ENCODE results near the gene KIF20A. TPM values are rescaled to one million over a fixed set of nuclear protein-coding genes. Genes with fewer than 3 reads are reported as not detected.

The KIF20A gene
- total RNA-seq, 1 donor from 2014 or later, result 4.7 TPM

DNA sequence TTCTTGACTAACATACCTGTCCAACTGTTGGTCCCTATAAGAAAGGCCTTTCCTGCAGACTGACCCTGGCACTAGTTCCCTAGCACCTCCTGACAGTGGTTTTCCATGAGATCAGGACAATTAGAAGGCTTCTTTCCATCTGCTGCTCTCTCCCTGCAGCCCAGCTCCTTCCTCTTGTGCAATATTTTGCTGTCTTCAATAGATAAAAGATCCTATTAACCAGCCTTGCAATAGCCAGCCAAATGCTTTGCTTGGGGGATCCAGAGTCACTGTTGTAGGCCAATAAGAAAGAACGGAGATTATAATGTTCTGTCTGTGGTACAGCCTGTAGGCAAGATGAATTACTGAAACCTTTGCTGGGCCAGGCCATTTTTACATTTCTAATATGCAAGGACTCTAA is 21.3 kb upstream of the KIF20A start:
- peaks cover 3% of the 10 kb centered on the region for H4K20me1 ChIP-seq (ENCODE audit: insufficient read depth, low read length)
- TF ChIP-seq, protein P1, sequence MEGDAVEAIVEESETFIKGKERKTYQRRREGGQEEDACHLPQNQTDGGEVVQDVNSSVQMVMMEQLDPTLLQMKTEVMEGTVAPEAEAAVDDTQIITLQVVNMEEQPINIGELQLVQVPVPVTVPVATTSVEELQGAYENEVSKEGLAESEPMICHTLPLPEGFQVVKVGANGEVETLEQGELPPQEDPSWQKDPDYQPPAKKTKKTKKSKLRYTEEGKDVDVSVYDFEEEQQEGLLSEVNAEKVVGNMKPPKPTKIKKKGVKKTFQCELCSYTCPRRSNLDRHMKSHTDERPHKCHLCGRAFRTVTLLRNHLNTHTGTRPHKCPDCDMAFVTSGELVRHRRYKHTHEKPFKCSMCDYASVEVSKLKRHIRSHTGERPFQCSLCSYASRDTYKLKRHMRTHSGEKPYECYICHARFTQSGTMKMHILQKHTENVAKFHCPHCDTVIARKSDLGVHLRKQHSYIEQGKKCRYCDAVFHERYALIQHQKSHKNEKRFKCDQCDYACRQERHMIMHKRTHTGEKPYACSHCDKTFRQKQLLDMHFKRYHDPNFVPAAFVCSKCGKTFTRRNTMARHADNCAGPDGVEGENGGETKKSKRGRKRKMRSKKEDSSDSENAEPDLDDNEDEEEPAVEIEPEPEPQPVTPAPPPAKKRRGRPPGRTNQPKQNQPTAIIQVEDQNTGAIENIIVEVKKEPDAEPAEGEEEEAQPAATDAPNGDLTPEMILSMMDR (IDR thresholded peaks at IDR 0.05; ENCODE audit: insufficient read depth, low read depth, low read length), result no peak
- no peak for TF ChIP-seq EZH2 (IDR thresholded peaks at IDR 0.05; ENCODE audit: insufficient read depth, low read length)
- no peak overlapping the region for H3K4me2 ChIP-seq (ENCODE audit: low read length)
- peaks cover 56% of the 10 kb centered on the region for H3K36me3 ChIP-seq (ENCODE audit: insufficient read depth, low read length)
- H3K9me3 ChIP-seq (ENCODE audit: insufficient read depth, low read depth, low read length), result no peaks in the 10 kb centered on the region
- no peak for FAIRE-seq
- no peak overlapping the region for H3K9ac ChIP-seq (ENCODE audit: low read length)
- Mint-ChIP-seq H3K27ac (ENCODE audit: unreplicated experiment) (no peak overlapping the region), H3K27me3 (ENCODE audit: low read depth, unreplicated experiment) (no peaks in the 10 kb centered on the region), H3K36me3 (ENCODE audit: low read depth, unreplicated experiment) (peaks cover 20% of the 10 kb centered on the region), H3K4me3 (ENCODE audit: unreplicated experiment) (no peak overlapping the region), H3K4me1 (ENCODE audit: low read depth, unreplicated experiment) (no peaks in the 10 kb centered on the region), H3K9me3 (ENCODE audit: unreplicated experiment) (no peaks in the 10 kb centered on the region)
- H2AFZ ChIP-seq (ENCODE audit: low read depth, low read length), result no peak overlapping the region
- H3K4me1 ChIP-seq (ENCODE audit: insufficient read depth, low read length), result no peaks in the 10 kb centered on the region
- no peak for DNase-seq (ENCODE audit: low read depth)
- H3K27ac ChIP-seq (ENCODE audit: low read depth, low read length), result no peak overlapping the region
- no peaks in the 10 kb centered on the region for H3K79me2 ChIP-seq (ENCODE audit: insufficient read depth, low read length)
- H3K4me3 ChIP-seq (ENCODE audit: insufficient read depth, low read depth, low read length), result no peak overlapping the region
- no peaks in the 10 kb centered on the region for H3K27me3 ChIP-seq (ENCODE audit: insufficient read depth, low read length)

DNA sequence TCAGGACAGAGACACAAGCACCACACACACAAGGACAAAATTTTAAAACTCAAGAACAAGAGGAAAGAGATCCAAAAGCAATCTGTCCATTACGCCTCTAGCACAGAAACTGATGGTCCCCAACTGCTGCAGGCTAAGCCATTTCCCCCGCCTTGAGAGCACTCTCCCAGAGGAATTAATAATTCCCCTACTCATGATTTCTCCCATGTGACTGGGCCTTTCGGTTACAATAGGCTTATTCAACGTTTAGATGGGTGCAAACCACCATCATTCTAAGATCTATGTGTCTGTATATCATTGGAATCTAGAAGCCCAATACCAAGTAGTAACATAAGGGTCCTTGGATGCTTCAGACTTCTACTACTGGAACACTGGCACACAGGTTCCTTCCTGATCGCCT is 19.2 kb upstream of the KIF20A start:
- no peaks in the 10 kb centered on the region for H3K4me1 ChIP-seq (ENCODE audit: insufficient read depth, low read length)
- no peak overlapping the region for H3K27ac ChIP-seq (ENCODE audit: low read depth, low read length)
- H3K9me3 ChIP-seq (ENCODE audit: insufficient read depth, low read depth, low read length), result no peaks in the 10 kb centered on the region
- no peaks in the 10 kb centered on the region for H3K79me2 ChIP-seq (ENCODE audit: insufficient read depth, low read length)
- H3K9ac ChIP-seq (ENCODE audit: low read length), result no peak overlapping the region
- no peak overlapping the region for H3K4me2 ChIP-seq (ENCODE audit: low read length)
- H3K27me3 ChIP-seq (ENCODE audit: insufficient read depth, low read length), result no peaks in the 10 kb centered on the region
- Mint-ChIP-seq H3K27ac (ENCODE audit: unreplicated experiment) (no peak overlapping the region), H3K9me3 (ENCODE audit: unreplicated experiment) (no peaks in the 10 kb centered on the region), H3K36me3 (ENCODE audit: low read depth, unreplicated experiment) (peaks cover 27% of the 10 kb centered on the region), H3K4me3 (ENCODE audit: unreplicated experiment) (no peak overlapping the region), H3K4me1 (ENCODE audit: low read depth, unreplicated experiment) (no peaks in the 10 kb centered on the region), H3K27me3 (ENCODE audit: low read depth, unreplicated experiment) (no peaks in the 10 kb centered on the region)
- no peak overlapping the region for H3K4me3 ChIP-seq (ENCODE audit: insufficient read depth, low read depth, low read length)
- no peak for DNase-seq (ENCODE audit: low read depth)
- peaks cover 3% of the 10 kb centered on the region for H4K20me1 ChIP-seq (ENCODE audit: insufficient read depth, low read length)
- TF ChIP-seq, protein P1 (IDR thresholded peaks at IDR 0.05; ENCODE audit: insufficient read depth, low read depth, low read length), result no peak
- TF ChIP-seq EZH2 (IDR thresholded peaks at IDR 0.05; ENCODE audit: insufficient read depth, low read length), result no peak
- H3K36me3 ChIP-seq (ENCODE audit: insufficient read depth, low read length), result peaks cover 76% of the 10 kb centered on the region
- no peak overlapping the region for H2AFZ ChIP-seq (ENCODE audit: low read depth, low read length)
- FAIRE-seq, result no peak

DNA sequence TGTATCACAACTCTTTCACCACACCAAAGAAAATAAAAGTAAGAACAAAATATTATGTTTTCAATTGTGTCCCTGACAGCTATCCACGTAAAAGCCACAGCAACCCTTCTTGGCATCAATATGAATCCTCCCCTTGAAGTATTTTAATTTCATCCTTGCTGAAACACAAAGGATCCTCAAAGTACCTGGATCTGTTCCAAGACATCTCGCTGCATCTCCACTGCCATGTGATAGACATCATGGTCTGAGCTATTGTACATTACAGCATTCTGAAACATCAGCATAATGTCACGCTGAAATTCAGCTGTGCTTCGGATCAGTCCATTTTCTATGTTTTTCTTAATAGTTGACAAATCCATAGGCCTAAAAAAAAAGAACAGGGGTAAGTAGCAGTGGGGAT is 18.2 kb upstream of the KIF20A start:
- Mint-ChIP-seq H3K27ac (ENCODE audit: unreplicated experiment) (no peak overlapping the region), H3K4me1 (ENCODE audit: low read depth, unreplicated experiment) (no peaks in the 10 kb centered on the region), H3K9me3 (ENCODE audit: unreplicated experiment) (no peaks in the 10 kb centered on the region), H3K4me3 (ENCODE audit: unreplicated experiment) (no peak overlapping the region), H3K36me3 (ENCODE audit: low read depth, unreplicated experiment) (peaks cover 27% of the 10 kb centered on the region), H3K27me3 (ENCODE audit: low read depth, unreplicated experiment) (no peaks in the 10 kb centered on the region)
- Histone ChIP-seq H3K27me3 (ENCODE audit: insufficient read depth, low read length) (no peaks in the 10 kb centered on the region), H4K20me1 (ENCODE audit: insufficient read depth, low read length) (peaks cover 10% of the 10 kb centered on the region), H3K9ac (ENCODE audit: low read length) (no peak overlapping the region), H3K79me2 (ENCODE audit: insufficient read depth, low read length) (no peaks in the 10 kb centered on the region), H3K36me3 (ENCODE audit: insufficient read depth, low read length) (peaks cover 86% of the 10 kb centered on the region), H3K9me3 (ENCODE audit: insufficient read depth, low read depth, low read length) (no peaks in the 10 kb centered on the region), H3K4me2 (ENCODE audit: low read length) (no peak overlapping the region), H3K27ac (ENCODE audit: low read depth, low read length) (no peak overlapping the region), H2AFZ (ENCODE audit: low read depth, low read length) (no peak overlapping the region), H3K4me1 (ENCODE audit: insufficient read depth, low read length) (no peaks in the 10 kb centered on the region), H3K4me3 (ENCODE audit: insufficient read depth, low read depth, low read length) (no peak overlapping the region)
- TF ChIP-seq, protein P1 (IDR thresholded peaks at IDR 0.05; ENCODE audit: insufficient read depth, low read depth, low read length), result no peak
- no peak for TF ChIP-seq EZH2 (IDR thresholded peaks at IDR 0.05; ENCODE audit: insufficient read depth, low read length)
- DNase-seq (ENCODE audit: low read depth) (no peak), FAIRE-seq (no peak)

Measured in astrocyte (in vitro differentiated cells and primary cell).